H1 (cell line): ENCODE results near the gene BUD13. TPM values are rescaled to one million over a fixed set of nuclear protein-coding genes. Genes with fewer than 3 reads are reported as not detected.

ENCODE experiments used
- CTCF ChIA-PET: fragments of 300-600 bp; sonication (Branson Sonifier 250); formaldehyde crosslinking; loops from one replicate; lab custom pipeline; 2021; ENCODE audit not compliant: partially characterized antibody; lab: Charles Lee
- POLR2A ChIA-PET: fragments of 300-600 bp; sonication (Branson Sonifier 250); formaldehyde crosslinking; loops from one replicate; lab custom pipeline; 2021; ENCODE audit warnings: inconsistent platforms; ENCODE audit not compliant: partially characterized antibody; lab: Charles Lee
- DNase-seq, 2 experiments: peaks; one replicate each; pipeline versions ENCODE4 v3.0.0 to v3.0.0-alpha.2; 2010 to 2022; ENCODE audit warnings: low spot score in 2 of 2, low read depth in 1 of 2, mixed read lengths in 1 of 2
- FAIRE-seq: peaks from 2 replicates; lab custom pipeline; 2011; peaks lifted over from hg19 to GRCh38; lab: Jason Lieb, UNC
- H2AFZ ChIP-seq: 2 replicates; pipeline ENCODE4 v1.8.1; 2012; ENCODE audit warnings: low read length, inconsistent platforms
- H2AK5ac ChIP-seq: 2 replicates; pipeline ENCODE4 v1.6.1; 2013; ENCODE audit warnings: low read depth, low read length
- H2BK120ac ChIP-seq: replicated peaks from 2 replicates; pipeline ENCODE3; 2013; ENCODE audit warnings: low read depth, low read length, inconsistent platforms
- H2BK12ac ChIP-seq: 2 replicates; pipeline ENCODE4 v1.6.1; 2013; ENCODE audit warnings: low read depth, low read length
- H2BK15ac ChIP-seq: 2 replicates; pipeline ENCODE4 v1.6.1; 2013; ENCODE audit warnings: low read length
- H2BK20ac ChIP-seq: 2 replicates; pipeline ENCODE4 v1.6.1; 2013; ENCODE audit warnings: low read length
- H2BK5ac ChIP-seq: 2 replicates; pipeline ENCODE4 v1.6.1; 2013; ENCODE audit warnings: low read depth, low read length
- H3K14ac ChIP-seq: 2 replicates; pipeline ENCODE4 v1.6.1; 2013; ENCODE audit warnings: inconsistent platforms; ENCODE audit not compliant: insufficient read length
- H3K18ac ChIP-seq: 2 replicates; pipeline ENCODE4 v1.6.1; 2013; ENCODE audit warnings: low read length; ENCODE audit errors: extremely low read depth
- H3K23ac ChIP-seq: 2 replicates; pipeline ENCODE4 v1.6.1; 2013; ENCODE audit warnings: inconsistent platforms; ENCODE audit not compliant: insufficient read length
- H3K23me2 ChIP-seq: 2 replicates; pipeline ENCODE4 v1.6.1; 2013; ENCODE audit warnings: low read depth, low read length
- H3K27ac ChIP-seq: 2 replicates; pipeline ENCODE4 v1.6.1; 2011; ENCODE audit warnings: low read depth, low read length, inconsistent platforms
- H3K27me3 ChIP-seq, 4 experiments: replicated peaks in 1 of 4; 1 replicate in 1 of 4; 2 replicates in 3 of 4; pipeline versions ENCODE4 v1.6.1 to v1.8.1; 2011 to 2013; ENCODE audit warnings: low read length in 3 of 4, mild to moderate bottlenecking in 3 of 4, inconsistent platforms in 2 of 4, mixed read lengths in 2 of 4, moderate library complexity in 1 of 4; ENCODE audit not compliant: control insufficient read depth in 3 of 4, insufficient read depth in 3 of 4; ENCODE audit errors: extremely low read depth in 1 of 4
- H3K36me3 ChIP-seq, 4 experiments: 2 replicates each; pipeline versions ENCODE4 v1.6.1 to v1.8.1; 2011 to 2013; ENCODE audit warnings: mild to moderate bottlenecking in 4 of 4, low read length in 3 of 4, moderate library complexity in 2 of 4, control low read depth in 1 of 4, inconsistent platforms in 1 of 4; ENCODE audit not compliant: insufficient read depth in 4 of 4, control insufficient read depth in 2 of 4
- H3K4ac ChIP-seq: replicated peaks from 2 replicates; pipeline ENCODE3; 2013; ENCODE audit warnings: low read length, low read depth, mixed read lengths, inconsistent platforms; ENCODE audit not compliant: insufficient read length
- H3K4me1 ChIP-seq, 4 experiments: replicated peaks in 1 of 4; 1 replicate in 1 of 4; 2 replicates in 3 of 4; pipeline versions ENCODE4 v1.6.1 to v1.8.1; 2011 to 2013; ENCODE audit warnings: low read length in 3 of 4, inconsistent platforms in 2 of 4, mixed read lengths in 1 of 4; ENCODE audit not compliant: insufficient read depth in 4 of 4, control insufficient read depth in 3 of 4
- H3K4me2 ChIP-seq, 2 experiments: 2 replicates each; pipeline versions ENCODE4 v1.6.1 to v1.8.1; 2011 to 2013; ENCODE audit warnings: low read depth in 2 of 2, low read length in 2 of 2, control low read depth in 1 of 2, inconsistent platforms in 1 of 2, mild to moderate bottlenecking in 1 of 2; ENCODE audit not compliant: insufficient read depth in 1 of 2
- H3K4me3 ChIP-seq, 4 experiments: fragments of 200-600, 300-600 bp in 1 of 4; sonication (generic), shearing (Covaris generic), sonication (Bioruptor Twin) in 1 of 4; 2 replicates each; pipeline versions ENCODE4 v1.5.1 to v1.8.1; 2011 to 2016; ENCODE audit warnings: low read length in 4 of 4, low read depth in 3 of 4, control low read depth in 2 of 4, inconsistent platforms in 2 of 4, mild to moderate bottlenecking in 2 of 4, mixed read lengths in 1 of 4, moderate library complexity in 1 of 4; ENCODE audit not compliant: insufficient read depth in 2 of 4; ENCODE audit errors: extremely low read depth in 1 of 4
- H3K56ac ChIP-seq: replicated peaks from 2 replicates; pipeline ENCODE3; 2013; ENCODE audit warnings: low read depth, mild to moderate bottlenecking, mixed read lengths, low read length, inconsistent platforms; ENCODE audit not compliant: insufficient read length
- H3K79me1 ChIP-seq: 2 replicates; pipeline ENCODE4 v1.6.1; 2013; ENCODE audit warnings: low read depth, low read length, control low read depth
- H3K79me2 ChIP-seq, 2 experiments: 2 replicates each; pipeline versions ENCODE4 v1.6.1 to v1.8.1; 2012 to 2013; ENCODE audit warnings: low read length in 2 of 2, mild to moderate bottlenecking in 2 of 2, inconsistent platforms in 1 of 2; ENCODE audit not compliant: insufficient read depth in 2 of 2, control insufficient read depth in 1 of 2
- H3K9ac ChIP-seq, 4 experiments: replicated peaks in 1 of 4; 1 replicate in 1 of 4; 2 replicates in 3 of 4; pipeline versions ENCODE4 v1.6.1 to v1.8.1; 2011 to 2013; ENCODE audit warnings: low read depth in 3 of 4, low read length in 3 of 4, control low read depth in 2 of 4, mild to moderate bottlenecking in 2 of 4, moderate library complexity in 2 of 4, inconsistent platforms in 1 of 4; ENCODE audit errors: extremely low read depth in 1 of 4
- H3K9me3 ChIP-seq, 2 experiments: 2 replicates each; pipeline versions ENCODE4 v1.6.1 to v1.8.1; 2012 to 2013; ENCODE audit warnings: mild to moderate bottlenecking in 2 of 2, moderate library complexity in 2 of 2, control low read depth in 1 of 2, inconsistent platforms in 1 of 2, low read depth in 1 of 2, low read length in 1 of 2, mixed read lengths in 1 of 2; ENCODE audit not compliant: insufficient read depth in 2 of 2
- H4K20me1 ChIP-seq, 2 experiments: replicated peaks in 1 of 2; 2 replicates each; pipeline versions ENCODE3 to v1.8.1; 2011 to 2013; ENCODE audit warnings: inconsistent platforms in 2 of 2, low read length in 2 of 2, mild to moderate bottlenecking in 1 of 2; ENCODE audit not compliant: insufficient read depth in 2 of 2, control insufficient read depth in 1 of 2
- H4K5ac ChIP-seq: 2 replicates; pipeline ENCODE4 v1.6.1; 2013; ENCODE audit warnings: low read length, low read depth, mixed read lengths, inconsistent platforms; ENCODE audit not compliant: insufficient read length
- H4K8ac ChIP-seq: 2 replicates; pipeline ENCODE4 v1.8.0; 2013; ENCODE audit warnings: mild to moderate bottlenecking, moderate library complexity, low read length, inconsistent platforms; ENCODE audit not compliant: insufficient read depth; ENCODE audit errors: extremely low read depth
- H4K91ac ChIP-seq: replicated peaks from 2 replicates; pipeline ENCODE3; 2013; ENCODE audit warnings: low read length, mixed read lengths, inconsistent platforms; ENCODE audit not compliant: insufficient read length
- CEBPB ChIP-seq: IDR thresholded peaks from 2 replicates; pipeline ENCODE4 v1.6.1; 2012; ENCODE audit warnings: low read depth, low read length
- CHD2 ChIP-seq: IDR thresholded peaks from 2 replicates; pipeline ENCODE4 v1.6.1; 2012; ENCODE audit warnings: low read length, improper control_type of control experiment
- CTBP2 ChIP-seq: IDR thresholded peaks from 2 replicates; pipeline ENCODE4 v1.7.0; 2011; ENCODE audit warnings: borderline replicate concordance, mild to moderate bottlenecking, moderate library complexity, mixed read lengths, low read length; ENCODE audit not compliant: insufficient read depth, insufficient read length
- CTCF ChIP-seq, 3 experiments: IDR thresholded peaks; 1 replicate in 2 of 3; 2 replicates in 1 of 3; pipeline versions ENCODE4 v1.5.1 to v1.6.1; 2011; ENCODE audit warnings: low read length in 3 of 3, mild to moderate bottlenecking in 3 of 3, inconsistent platforms in 2 of 3, low read depth in 1 of 3, moderate library complexity in 1 of 3; ENCODE audit not compliant: insufficient read depth in 1 of 3; ENCODE audit errors: control extremely low read depth in 1 of 3
- KDM4A ChIP-seq: IDR thresholded peaks from one replicate; pipeline ENCODE4 v1.7.1; 2012; ENCODE audit warnings: low read depth, mild to moderate bottlenecking, moderate library complexity, low read length, inconsistent platforms; ENCODE audit not compliant: severe bottlenecking
- NRF1 ChIP-seq: IDR thresholded peaks from 2 replicates; pipeline ENCODE4 v1.6.1; 2011; ENCODE audit warnings: mild to moderate bottlenecking, low read depth, low read length, improper control_type of control experiment
- SIN3A ChIP-seq, 2 experiments: IDR thresholded peaks in 1 of 2; conservative IDR thresholded peaks in 1 of 2; 2 replicates each; pipeline ENCODE4 v1.6.1; 2011 to 2012; ENCODE audit warnings: low read length in 2 of 2, improper control_type of control experiment in 1 of 2, low read depth in 1 of 2, mild to moderate bottlenecking in 1 of 2
- SIRT6 ChIP-seq: IDR thresholded peaks from one replicate; pipeline ENCODE4 v1.7.1; 2012; ENCODE audit warnings: low read length, inconsistent platforms
- TBP ChIP-seq: IDR thresholded peaks from 2 replicates; pipeline ENCODE4 v1.6.1; 2011; ENCODE audit warnings: low read depth, low read length, improper control_type of control experiment
- TEAD4 ChIP-seq: IDR thresholded peaks from 2 replicates; pipeline ENCODE4 v1.6.1; 2012; ENCODE audit warnings: low read depth, low read length, inconsistent platforms, mixed read lengths
- WGBS, 2 experiments: shearing (Covaris generic) in 1 of 2; methylation state at CpG; one replicate each; pipeline versions ENCODE4 v1.1.6 to v1.1.7; 2013 to 2015; ENCODE audit warnings: low lambda C conversion rate in 2 of 2, mixed read lengths in 2 of 2, inconsistent platforms in 1 of 2, low coverage in 1 of 2, missing lambda C conversion rate in 1 of 2; ENCODE audit not compliant: insufficient replicate concordance in 2 of 2, insufficient coverage in 1 of 2, insufficient read length in 1 of 2; ENCODE audit errors: extremely low coverage in 1 of 2, missing lambda C conversion rate in 1 of 2; 5-methylcytosine and 5-hydroxymethylcytosine counted together
- polyA plus RNA-seq, 7 experiments: library from polyadenylated mRNA; depleted of rRNA in 3 of 7; stranded (reverse) in 5 of 7; unstranded in 2 of 7; fragments of >200 nt in 5 of 7; fragments of 200-250 nt in 2 of 7; gene quantifications; 1 replicate in 5 of 7; 2 replicates in 1 of 7; 4 replicates in 1 of 7; pipeline versions ENCODE4 v1.2.1 to v1.2.3, GENCODE V29; 2011 to 2013; ENCODE audit warnings: missing spikeins in 2 of 7, mixed read lengths in 2 of 7
- total RNA-seq: library from RNA; stranded (reverse); fragmentation: NEBNext Ultra II Directional; extraction: Animal tissue kit (Norgen Biotek cat#: 25700); gene quantifications from 2 replicates; pipeline ENCODE4 v1.2.1, GENCODE V29; 2021
- TF ChIP-seq, protein P1 (sequence below): IDR thresholded peaks from 2 replicates; pipeline ENCODE4 v1.6.1; 2011; ENCODE audit warnings: low read depth, mild to moderate bottlenecking, low read length; ENCODE audit not compliant: insufficient read depth

BUD13 gene
- total and polyA plus RNA-seq, 2 of the 8 experiments (the other 6 are each of a cell fraction or from before 2014, with no cell fraction given): 24.8 to 27.2 TPM

DNA sequence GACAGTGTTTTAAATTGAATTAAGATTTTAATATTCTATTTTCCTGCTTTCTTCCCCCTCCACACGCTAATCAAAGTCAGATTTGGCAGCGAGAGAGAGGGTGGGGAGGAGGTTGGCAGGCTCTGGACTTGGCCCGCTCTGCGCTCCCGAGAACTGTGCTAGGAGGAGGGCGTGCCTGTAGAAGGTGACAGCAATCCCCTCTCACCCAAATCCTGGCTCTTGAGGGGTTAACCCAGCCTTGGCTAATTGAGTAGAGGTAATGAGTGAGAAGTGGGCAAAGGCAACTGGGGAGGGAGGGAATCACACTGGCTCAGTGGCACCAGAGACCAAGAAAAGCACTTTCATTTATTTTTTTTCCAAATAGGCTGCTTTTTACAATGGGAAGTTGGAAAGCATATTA is 42.2 kb downstream of the BUD13 start:
- Histone ChIP-seq H4K5ac (no peak overlapping the region), H4K8ac (no peak overlapping the region), H3K14ac (no peak overlapping the region), H3K4me3 (no peak overlapping the region; a peak in 1 of 8 replicates), H4K91ac (no peak overlapping the region), H2BK15ac (0 out of 2 replicates have a peak overlapping the region, but pooled peaks have one; percentile 90), H3K4ac (no peak overlapping the region), H2BK5ac (no peak overlapping the region), H2AFZ (no peak overlapping the region), H3K23me2 (no peaks in the 10 kb centered on the region), H2BK12ac (no peak overlapping the region), H3K9ac (no peak overlapping the region), H2AK5ac (no peak overlapping the region), H3K18ac (no peak overlapping the region), H4K20me1 (no peaks in the 10 kb centered on the region), H3K4me2 (peak overlapping the region in 1 of 2 experiments; percentile 13; a peak in 2 of 4 replicates), H3K79me2 (no peaks in the 10 kb centered on the region), H2BK120ac (no peak overlapping the region), H3K27ac (no peak overlapping the region), H3K27me3 (no peaks in the 10 kb centered on the region), H3K9me3 (no peaks in the 10 kb centered on the region), H3K79me1 (no peaks in the 10 kb centered on the region), H3K36me3 (no peaks in the 10 kb centered on the region), H2BK20ac (no peak overlapping the region), H3K4me1 (peaks cover 6 to 26% (median 17%) of the 10 kb centered on the region in 4 experiments), H3K56ac (no peak overlapping the region), H3K23ac (no peak overlapping the region)
- 82% methylated on average over 6 of the region's 6 CpGs; no CpG with 5 or more reads in 1 of the 2 experiments for WGBS, 2 experiments
- FAIRE-seq (no peak), DNase-seq (no peak)
- CTCF ChIA-PET: interaction anchor here (0.7 to 11.9 kb wide), 14 partner anchors 8 to 231 kb away, joined by 4 to 334 read pairs (median 18); no protein-coding TSS in a partner anchor
- POLR2A ChIA-PET: interaction anchor here (0.6 to 0.9 kb wide), 2 partner anchors 151 to 347 kb away, joined by 3 read pairs; no protein-coding TSS in a partner anchor
- TF ChIP-seq, protein P1, sequence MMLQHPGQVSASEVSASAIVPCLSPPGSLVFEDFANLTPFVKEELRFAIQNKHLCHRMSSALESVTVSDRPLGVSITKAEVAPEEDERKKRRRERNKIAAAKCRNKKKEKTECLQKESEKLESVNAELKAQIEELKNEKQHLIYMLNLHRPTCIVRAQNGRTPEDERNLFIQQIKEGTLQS: no peak
- no peak for TF ChIP-seq CTCF (IDR thresholded peaks at IDR 0.05; ENCODE audit: control extremely low read depth in 1 of 3, insufficient read depth in 1 of 3, low read depth in 1 of 3, low read length in 3 of 3)
- TF ChIP-seq CEBPB: no peak
- no peak for TF ChIP-seq TEAD4
- TF ChIP-seq KDM4A: no peak
- TF ChIP-seq CHD2: no peak
- TF ChIP-seq NRF1: no peak
- TF ChIP-seq CTBP2: no peak
- TF ChIP-seq SIN3A (conservative IDR thresholded peaks at IDR 0.05 in 1 of 2, IDR thresholded peaks at IDR 0.05 in 1 of 2; ENCODE audit: low read depth in 1 of 2, low read length in 2 of 2): no peak
- no peak for TF ChIP-seq TBP
- no peak for TF ChIP-seq SIRT6
